ENCODE data around the gene S100A9.

GRCh38 chr1:153361480-153362109 is 3.9 kb downstream of the S100A9 start:
- TF ChIP-seq CTCF (IDR thresholded peaks at IDR 0.05; ENCODE audit: low read depth, low read length, missing input control) (no peak), SP1 (IDR thresholded peaks at IDR 0.05) (no peak), RXRA (IDR thresholded peaks at IDR 0.05) (no peak), ATF3 (IDR thresholded peaks at IDR 0.05) (no peak), RAD21 (IDR thresholded peaks at IDR 0.05) (no peak)
